ENCODE measurements around the gene LORICRIN. TPM values are rescaled to one million over a fixed set of nuclear protein-coding genes. Genes with fewer than 3 reads are reported as not detected.

The LORICRIN gene
- not detected in 2 replicates for total RNA-seq

GRCh38 chr1:153259387-153259786 is at the start of gene LORICRIN:
TSS of gene LORICRIN (plus strand) at chr1:153259687. CDS start at chr1:153260950, 1,263 bp downstream.
- TF ChIP-seq CTCF (IDR thresholded peaks at IDR 0.05; ENCODE audit: insufficient read depth, low read depth, low read length) = no peak
- H3K4me3 ChIP-seq (ENCODE audit: low read depth, low read length) = no peak within 1 kb of the TSS
- DNase-seq (ENCODE audit: low read depth) = no peak

GRCh38 chr1:153210206-153210605 is 49.3 kb upstream of the LORICRIN start:
- TF ChIP-seq CTCF (IDR thresholded peaks at IDR 0.05; ENCODE audit: insufficient read depth, low read depth, low read length) = no peak
- no peak overlapping the region for H3K4me3 ChIP-seq (ENCODE audit: low read depth, low read length)
- no peak for DNase-seq (ENCODE audit: low read depth)

GRCh38 chr1:153212201-153212600 is 47.3 kb upstream of the LORICRIN start:
- H3K4me3 ChIP-seq (ENCODE audit: low read depth, low read length) = no peak overlapping the region
- no peak for DNase-seq (ENCODE audit: low read depth)
- no peak for TF ChIP-seq CTCF (IDR thresholded peaks at IDR 0.05; ENCODE audit: insufficient read depth, low read depth, low read length)

- no peak for TF ChIP-seq CTCF (IDR thresholded peaks at IDR 0.05; ENCODE audit: insufficient read depth, low read depth, low read length)
- no peak overlapping the region for H3K4me3 ChIP-seq (ENCODE audit: low read depth, low read length)
- DNase-seq (ENCODE audit: low read depth) = no peak
These were observed 46.0 kb upstream of the LORICRIN start for GRCh38 chr1:153213519-153213918.

- H3K4me3 ChIP-seq (ENCODE audit: low read depth, low read length) = no peak within 1 kb of the TSS
- peak; percentile 45 for DNase-seq (ENCODE audit: low read depth)
- TF ChIP-seq CTCF (IDR thresholded peaks at IDR 0.05; ENCODE audit: insufficient read depth, low read depth, low read length) = no peak
These were observed 42.3 kb upstream of the LORICRIN start, which contains the start of gene PRR9 for GRCh38 chr1:153217212-153217611. TSS of gene PRR9 (plus strand) at chr1:153217584. CDS start at chr1:153218145, 561 bp downstream.

- no peak for TF ChIP-seq CTCF (IDR thresholded peaks at IDR 0.05; ENCODE audit: insufficient read depth, low read depth, low read length)
- H3K4me3 ChIP-seq (ENCODE audit: low read depth, low read length) = no peak overlapping the region
- DNase-seq (ENCODE audit: low read depth) = no peak
These were observed 41.6 kb upstream of the LORICRIN start for GRCh38 chr1:153217744-153218416.
